ENCODE results near the gene HSD17B12. TPM values are rescaled to one million over a fixed set of nuclear protein-coding genes. Genes with fewer than 3 reads are reported as not detected.

HSD17B12 gene
- total RNA-seq, 1 donor from 2014 or later = 84.9 TPM

DNA sequence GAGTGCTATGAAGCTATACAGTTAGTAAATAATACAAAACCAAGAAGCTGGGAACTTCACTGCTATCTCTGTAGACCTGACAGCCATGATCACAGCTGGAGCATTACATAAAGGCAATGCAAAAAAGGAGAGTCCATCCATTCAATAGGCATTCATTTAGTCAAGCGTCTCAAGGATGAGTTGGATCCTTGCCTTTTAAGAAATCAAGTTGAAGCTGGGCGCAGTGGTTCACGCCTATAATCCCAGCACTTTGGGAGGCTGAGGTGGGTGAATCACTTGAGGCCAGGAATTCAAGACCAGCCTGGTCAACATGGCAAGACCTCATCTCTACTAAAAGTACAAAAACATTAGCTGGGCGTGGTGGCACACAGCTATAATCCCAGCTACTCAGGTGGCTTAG lies 152.0 kb downstream of the HSD17B12 start:
- H3K36me3 Mint-ChIP-seq (ENCODE audit: insufficient read depth) = peaks cover 2% of the 10 kb centered on the region
- TF ChIP-seq, protein P1, sequence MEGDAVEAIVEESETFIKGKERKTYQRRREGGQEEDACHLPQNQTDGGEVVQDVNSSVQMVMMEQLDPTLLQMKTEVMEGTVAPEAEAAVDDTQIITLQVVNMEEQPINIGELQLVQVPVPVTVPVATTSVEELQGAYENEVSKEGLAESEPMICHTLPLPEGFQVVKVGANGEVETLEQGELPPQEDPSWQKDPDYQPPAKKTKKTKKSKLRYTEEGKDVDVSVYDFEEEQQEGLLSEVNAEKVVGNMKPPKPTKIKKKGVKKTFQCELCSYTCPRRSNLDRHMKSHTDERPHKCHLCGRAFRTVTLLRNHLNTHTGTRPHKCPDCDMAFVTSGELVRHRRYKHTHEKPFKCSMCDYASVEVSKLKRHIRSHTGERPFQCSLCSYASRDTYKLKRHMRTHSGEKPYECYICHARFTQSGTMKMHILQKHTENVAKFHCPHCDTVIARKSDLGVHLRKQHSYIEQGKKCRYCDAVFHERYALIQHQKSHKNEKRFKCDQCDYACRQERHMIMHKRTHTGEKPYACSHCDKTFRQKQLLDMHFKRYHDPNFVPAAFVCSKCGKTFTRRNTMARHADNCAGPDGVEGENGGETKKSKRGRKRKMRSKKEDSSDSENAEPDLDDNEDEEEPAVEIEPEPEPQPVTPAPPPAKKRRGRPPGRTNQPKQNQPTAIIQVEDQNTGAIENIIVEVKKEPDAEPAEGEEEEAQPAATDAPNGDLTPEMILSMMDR (IDR thresholded peaks at IDR 0.05; ENCODE audit: unreplicated experiment) = no peak
- no peaks in the 10 kb centered on the region for H3K9me3 Mint-ChIP-seq (ENCODE audit: low read depth)
- peaks cover 8% of the 10 kb centered on the region for H3K4me1 Mint-ChIP-seq (ENCODE audit: low read depth)
- DNase-seq (ENCODE audit: low spot score, unreplicated experiment) = no peak
- H3K4me3 Mint-ChIP-seq (ENCODE audit: low read depth) = no peak overlapping the region
- no peak overlapping the region for H3K27ac Mint-ChIP-seq
- no peaks in the 10 kb centered on the region for H3K27me3 Mint-ChIP-seq

GRCh38 chr11:43833657-43834073 lies 153.1 kb downstream of the HSD17B12 start:
- no peak for DNase-seq (ENCODE audit: low spot score, unreplicated experiment)
- no peak overlapping the region for H3K27ac Mint-ChIP-seq
- H3K4me1 Mint-ChIP-seq (ENCODE audit: low read depth) = peaks cover 8% of the 10 kb centered on the region
- TF ChIP-seq, protein P1 (IDR thresholded peaks at IDR 0.05; ENCODE audit: unreplicated experiment) = no peak
- H3K36me3 Mint-ChIP-seq (ENCODE audit: insufficient read depth) = peaks cover 2% of the 10 kb centered on the region
- no peak overlapping the region for H3K4me3 Mint-ChIP-seq (ENCODE audit: low read depth)
- no peaks in the 10 kb centered on the region for H3K27me3 Mint-ChIP-seq
- no peaks in the 10 kb centered on the region for H3K9me3 Mint-ChIP-seq (ENCODE audit: low read depth)

DNA sequence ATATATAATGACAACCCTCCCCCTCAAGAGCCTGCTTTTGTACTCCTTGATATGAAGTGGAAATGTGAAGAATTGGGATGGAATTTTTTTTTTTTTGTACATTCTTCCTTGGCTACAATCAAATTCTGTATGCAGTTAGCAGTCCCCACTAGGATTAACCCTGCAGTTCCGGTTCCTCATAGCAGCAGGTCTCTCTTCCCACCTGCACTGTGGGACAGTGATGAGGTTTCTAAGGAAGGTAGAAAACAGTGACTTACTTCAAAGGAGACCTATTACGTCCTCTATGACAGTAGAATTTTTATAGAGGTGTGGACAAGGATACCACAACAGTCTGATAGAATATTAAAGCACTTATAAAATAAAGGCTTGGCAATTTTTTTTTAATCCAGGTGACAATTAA lies 153.7 kb downstream of the HSD17B12 start:
- no peak overlapping the region for H3K4me3 Mint-ChIP-seq (ENCODE audit: low read depth)
- peaks cover 4% of the 10 kb centered on the region for H3K36me3 Mint-ChIP-seq (ENCODE audit: insufficient read depth)
- H3K9me3 Mint-ChIP-seq (ENCODE audit: low read depth) = no peaks in the 10 kb centered on the region
- H3K4me1 Mint-ChIP-seq (ENCODE audit: low read depth) = peaks cover 8% of the 10 kb centered on the region
- no peak overlapping the region for H3K27ac Mint-ChIP-seq
- TF ChIP-seq, protein P1 (IDR thresholded peaks at IDR 0.05; ENCODE audit: unreplicated experiment) = no peak
- DNase-seq (ENCODE audit: low spot score, unreplicated experiment) = no peak
- no peaks in the 10 kb centered on the region for H3K27me3 Mint-ChIP-seq

GRCh38 chr11:43835104-43835503 lies 154.6 kb downstream of the HSD17B12 start:
- H3K4me1 Mint-ChIP-seq (ENCODE audit: low read depth) = peaks cover 8% of the 10 kb centered on the region
- H3K4me3 Mint-ChIP-seq (ENCODE audit: low read depth) = no peak overlapping the region
- H3K27me3 Mint-ChIP-seq = no peaks in the 10 kb centered on the region
- peak overlapping the region; percentile 19 for H3K27ac Mint-ChIP-seq
- no peak for DNase-seq (ENCODE audit: low spot score, unreplicated experiment)
- no peaks in the 10 kb centered on the region for H3K9me3 Mint-ChIP-seq (ENCODE audit: low read depth)
- TF ChIP-seq, protein P1 (IDR thresholded peaks at IDR 0.05; ENCODE audit: unreplicated experiment) = no peak
- peaks cover 7% of the 10 kb centered on the region for H3K36me3 Mint-ChIP-seq (ENCODE audit: insufficient read depth)

DNA sequence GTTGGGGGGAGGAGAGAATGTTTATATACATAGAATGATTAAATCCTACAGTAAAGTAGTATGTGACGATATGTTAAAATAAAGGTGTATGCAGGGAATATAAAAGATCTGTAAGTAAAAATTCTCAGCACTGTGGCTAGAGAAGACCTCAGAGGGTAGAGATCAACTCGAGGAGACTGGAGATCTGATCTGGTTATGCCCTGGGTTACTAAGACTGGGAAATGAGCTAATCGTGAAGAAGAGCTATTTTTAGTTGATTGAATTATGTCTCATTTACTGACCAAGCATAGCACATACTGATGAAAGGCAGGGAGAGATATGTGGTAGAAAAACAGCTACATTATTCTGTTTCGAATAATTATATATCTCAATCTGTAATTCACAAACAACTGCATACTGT lies 157.3 kb downstream of the HSD17B12 start:
- no peaks in the 10 kb centered on the region for H3K9me3 Mint-ChIP-seq (ENCODE audit: low read depth)
- H3K4me3 Mint-ChIP-seq (ENCODE audit: low read depth) = no peak overlapping the region
- no peak for DNase-seq (ENCODE audit: low spot score, unreplicated experiment)
- TF ChIP-seq, protein P1 (IDR thresholded peaks at IDR 0.05; ENCODE audit: unreplicated experiment) = no peak
- H3K36me3 Mint-ChIP-seq (ENCODE audit: insufficient read depth) = peaks cover 19% of the 10 kb centered on the region
- H3K27ac Mint-ChIP-seq = no peak overlapping the region
- peaks cover 8% of the 10 kb centered on the region for H3K4me1 Mint-ChIP-seq (ENCODE audit: low read depth)
- no peaks in the 10 kb centered on the region for H3K27me3 Mint-ChIP-seq

Data from progenitor cell of endocrine pancreas (in vitro differentiated cells).